Progenitor cell of endocrine pancreas (in vitro differentiated cells): Measurements from ENCODE around the gene SPO11. TPM values are rescaled to one million over a fixed set of nuclear protein-coding genes. Genes with fewer than 3 reads are reported as not detected.

Experiments used
- DNase-seq: peaks from one replicate; pipeline ENCODE4 v3.0.0; 2021; ENCODE audit warnings: low spot score; ENCODE audit not compliant: unreplicated experiment
- H3K27ac Mint-ChIP-seq: 2 replicates; pipeline ENCODE4 v1.8.0; 2021; ENCODE audit warnings: mild to moderate bottlenecking, moderate library complexity, mixed read lengths
- H3K27me3 Mint-ChIP-seq: 2 replicates; pipeline ENCODE4 v1.8.0; 2021; ENCODE audit warnings: mixed read lengths
- H3K36me3 Mint-ChIP-seq: 2 replicates; pipeline ENCODE4 v1.8.0; 2022; ENCODE audit warnings: mixed read lengths; ENCODE audit not compliant: insufficient read depth
- H3K4me1 Mint-ChIP-seq: 2 replicates; pipeline ENCODE4 v1.8.0; 2021; ENCODE audit warnings: low read depth, mixed read lengths
- H3K4me3 Mint-ChIP-seq: 2 replicates; pipeline ENCODE4 v1.8.0; 2021; ENCODE audit warnings: low read depth, mild to moderate bottlenecking, moderate library complexity, mixed read lengths
- H3K9me3 Mint-ChIP-seq: 2 replicates; pipeline ENCODE4 v1.8.0; 2021; ENCODE audit warnings: low read depth, mixed read lengths
- total RNA-seq: library from RNA; stranded (reverse); gene quantifications from 2 replicates; pipeline ENCODE4 v1.2.1, GENCODE V29; 2021
- TF ChIP-seq, protein P1 (sequence below): fragments of 200-600 bp; sonication (generic); IDR thresholded peaks from one replicate; pipeline ENCODE4 v1.5.0; 2021; ENCODE audit warnings: antibody characterized with exemption, mild to moderate bottlenecking; ENCODE audit not compliant: unreplicated experiment

The SPO11 gene
- total RNA-seq, 1 donor from 2014 or later: not detected

DNA sequence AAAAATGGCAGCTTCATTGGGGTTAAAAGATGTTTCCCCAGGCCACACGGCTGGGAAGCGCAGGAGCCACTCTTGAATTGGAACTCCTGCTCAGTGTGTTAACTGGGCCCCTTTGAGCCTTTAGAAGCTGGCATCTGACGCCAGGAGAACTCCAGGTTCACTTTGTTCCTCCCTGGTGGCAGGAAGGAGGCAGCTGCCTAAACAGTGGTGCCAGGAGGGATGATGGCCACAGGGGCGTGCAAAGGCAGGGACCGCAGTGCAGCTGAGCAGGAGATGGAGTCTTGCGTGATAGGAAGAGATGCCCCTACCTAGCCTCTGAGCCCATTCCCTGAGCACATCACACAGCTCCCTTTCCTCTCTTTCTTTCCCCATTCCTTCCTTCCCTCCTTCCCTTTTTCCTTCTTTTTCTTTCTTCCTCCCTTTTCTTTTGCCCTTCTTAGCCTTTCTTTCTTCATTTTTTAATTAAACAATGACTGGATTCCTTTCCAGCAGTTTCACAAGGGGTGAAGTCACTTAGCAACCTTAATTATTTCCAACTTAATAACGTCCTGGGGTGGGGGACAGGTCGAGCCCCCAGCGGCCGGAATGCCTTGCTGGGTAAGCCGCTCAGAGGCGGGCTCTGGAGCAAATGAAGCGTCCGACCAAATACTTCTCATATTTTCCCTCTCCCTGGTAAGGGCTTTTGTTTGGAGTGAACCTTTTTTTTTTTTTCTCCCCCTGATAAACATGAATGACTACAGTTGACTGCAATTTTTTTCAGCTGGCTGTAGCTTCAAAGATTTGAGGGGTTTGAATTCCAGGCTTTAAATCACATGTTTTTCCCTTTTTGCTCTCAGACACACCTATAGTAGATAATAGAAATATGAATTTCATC is 42.4 kb upstream of the SPO11 start:
- TF ChIP-seq, protein P1, sequence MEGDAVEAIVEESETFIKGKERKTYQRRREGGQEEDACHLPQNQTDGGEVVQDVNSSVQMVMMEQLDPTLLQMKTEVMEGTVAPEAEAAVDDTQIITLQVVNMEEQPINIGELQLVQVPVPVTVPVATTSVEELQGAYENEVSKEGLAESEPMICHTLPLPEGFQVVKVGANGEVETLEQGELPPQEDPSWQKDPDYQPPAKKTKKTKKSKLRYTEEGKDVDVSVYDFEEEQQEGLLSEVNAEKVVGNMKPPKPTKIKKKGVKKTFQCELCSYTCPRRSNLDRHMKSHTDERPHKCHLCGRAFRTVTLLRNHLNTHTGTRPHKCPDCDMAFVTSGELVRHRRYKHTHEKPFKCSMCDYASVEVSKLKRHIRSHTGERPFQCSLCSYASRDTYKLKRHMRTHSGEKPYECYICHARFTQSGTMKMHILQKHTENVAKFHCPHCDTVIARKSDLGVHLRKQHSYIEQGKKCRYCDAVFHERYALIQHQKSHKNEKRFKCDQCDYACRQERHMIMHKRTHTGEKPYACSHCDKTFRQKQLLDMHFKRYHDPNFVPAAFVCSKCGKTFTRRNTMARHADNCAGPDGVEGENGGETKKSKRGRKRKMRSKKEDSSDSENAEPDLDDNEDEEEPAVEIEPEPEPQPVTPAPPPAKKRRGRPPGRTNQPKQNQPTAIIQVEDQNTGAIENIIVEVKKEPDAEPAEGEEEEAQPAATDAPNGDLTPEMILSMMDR: peak; percentile 14
- Mint-ChIP-seq H3K27me3 (peaks cover 39% of the 10 kb centered on the region), H3K4me3 (peak overlapping the region; percentile 15), H3K36me3 (no peaks in the 10 kb centered on the region), H3K4me1 (peaks cover 30% of the 10 kb centered on the region), H3K9me3 (no peaks in the 10 kb centered on the region), H3K27ac (peak overlapping the region; percentile 90)
- no peak for DNase-seq

DNA sequence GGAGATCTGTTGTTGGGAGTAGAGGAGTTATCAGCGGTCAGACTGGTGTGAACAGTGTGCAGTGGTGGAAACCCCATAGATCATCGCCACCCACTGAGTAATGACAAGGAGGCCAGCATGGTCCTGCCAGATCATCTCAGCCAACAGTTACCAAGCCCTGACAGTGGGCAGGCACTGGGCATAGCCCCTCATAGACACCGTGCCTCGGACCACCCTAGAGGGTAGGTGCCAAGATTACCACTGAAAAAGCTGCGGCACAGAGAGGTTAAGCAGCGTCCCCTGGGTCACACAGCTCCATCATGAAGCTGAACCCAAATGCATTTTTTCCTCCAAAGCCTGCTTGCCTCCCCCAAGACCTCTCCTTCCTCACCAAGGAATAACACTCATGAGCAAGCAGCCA is 41.7 kb upstream of the SPO11 start:
- H3K27ac Mint-ChIP-seq: peak overlapping the region; percentile 90
- no peak for DNase-seq
- H3K4me3 Mint-ChIP-seq: no peak overlapping the region
- no peaks in the 10 kb centered on the region for H3K9me3 Mint-ChIP-seq
- H3K27me3 Mint-ChIP-seq: peaks cover 37% of the 10 kb centered on the region
- peaks cover 26% of the 10 kb centered on the region for H3K4me1 Mint-ChIP-seq
- TF ChIP-seq, protein P1: no peak
- no peaks in the 10 kb centered on the region for H3K36me3 Mint-ChIP-seq

DNA sequence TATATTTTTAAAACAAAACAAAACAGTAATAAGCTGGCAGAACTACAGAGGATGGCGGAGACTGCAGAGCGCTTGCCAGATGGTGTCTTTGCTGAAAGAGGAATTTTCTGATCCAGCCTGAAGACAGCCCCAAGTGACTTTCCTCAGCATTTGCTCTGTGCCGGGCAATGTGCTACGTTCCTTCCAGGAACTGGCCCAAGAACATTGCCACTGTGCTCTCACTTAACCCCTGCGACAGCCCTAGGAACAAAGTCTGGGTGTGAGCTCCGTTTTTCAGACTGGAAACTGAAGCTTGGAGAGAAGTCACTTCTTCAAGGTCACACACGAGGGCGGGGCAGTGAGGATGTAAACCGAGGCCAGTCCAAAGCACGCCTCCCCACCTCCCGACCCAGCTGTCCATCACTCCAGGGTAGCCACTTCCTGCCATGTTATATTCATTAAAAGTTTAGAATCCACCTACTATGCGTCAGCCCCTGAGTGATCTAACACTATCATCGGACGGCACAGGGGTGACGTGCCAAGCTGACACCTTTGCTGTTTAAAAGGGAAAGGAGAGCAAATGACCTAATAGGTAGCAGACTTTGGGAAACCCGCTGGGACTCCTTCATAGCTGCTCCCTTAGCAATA is 40.8 kb upstream of the SPO11 start:
- TF ChIP-seq, protein P1: no peak
- no peak for DNase-seq
- H3K27ac Mint-ChIP-seq: no peak overlapping the region
- peaks cover 23% of the 10 kb centered on the region for H3K4me1 Mint-ChIP-seq
- H3K36me3 Mint-ChIP-seq: no peaks in the 10 kb centered on the region
- no peaks in the 10 kb centered on the region for H3K9me3 Mint-ChIP-seq
- peaks cover 39% of the 10 kb centered on the region for H3K27me3 Mint-ChIP-seq
- H3K4me3 Mint-ChIP-seq: no peak overlapping the region

DNA sequence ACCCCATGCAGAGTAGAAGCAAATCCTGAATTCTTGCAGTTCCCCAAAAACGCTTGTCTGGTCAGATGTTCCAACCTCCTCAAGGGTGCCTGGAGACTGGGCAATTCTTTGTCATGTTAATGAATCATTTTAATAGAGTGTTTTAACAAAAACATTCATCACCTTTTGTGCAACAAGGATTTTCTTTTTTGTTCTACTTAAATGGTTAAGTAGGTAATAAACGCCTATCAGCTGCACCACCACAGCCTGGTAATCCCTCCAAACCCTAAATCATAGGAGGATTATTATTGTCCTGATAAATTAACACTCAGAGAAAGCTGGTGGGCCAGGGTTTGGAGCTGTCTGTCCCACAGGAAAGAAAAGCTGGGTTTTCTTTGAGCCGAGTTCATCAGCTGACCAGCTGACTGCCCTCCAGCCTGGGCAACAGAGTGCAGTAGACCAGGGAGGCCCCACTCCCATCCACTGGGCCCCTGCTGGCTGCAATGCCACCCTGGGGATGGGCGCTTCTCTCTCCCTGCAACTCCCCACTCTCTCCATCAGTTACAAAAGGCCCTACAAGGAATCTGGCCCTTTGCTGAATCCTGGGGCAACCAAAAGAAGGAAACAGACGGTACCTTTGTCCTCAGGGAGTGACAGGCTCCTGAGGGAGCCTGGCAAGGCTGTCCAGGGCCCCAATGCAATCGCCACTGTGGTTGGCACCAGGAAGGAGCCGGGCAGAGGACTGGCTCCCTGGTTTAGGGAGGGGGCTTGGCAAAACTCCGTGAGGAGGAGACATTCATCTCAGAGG is 40.0 kb upstream of the SPO11 start:
- no peak for DNase-seq
- H3K4me3 Mint-ChIP-seq: no peak overlapping the region
- H3K9me3 Mint-ChIP-seq: no peaks in the 10 kb centered on the region
- H3K4me1 Mint-ChIP-seq: peaks cover 25% of the 10 kb centered on the region
- H3K27me3 Mint-ChIP-seq: peaks cover 36% of the 10 kb centered on the region
- H3K36me3 Mint-ChIP-seq: no peaks in the 10 kb centered on the region
- H3K27ac Mint-ChIP-seq: no peak overlapping the region
- TF ChIP-seq, protein P1: no peak

DNA sequence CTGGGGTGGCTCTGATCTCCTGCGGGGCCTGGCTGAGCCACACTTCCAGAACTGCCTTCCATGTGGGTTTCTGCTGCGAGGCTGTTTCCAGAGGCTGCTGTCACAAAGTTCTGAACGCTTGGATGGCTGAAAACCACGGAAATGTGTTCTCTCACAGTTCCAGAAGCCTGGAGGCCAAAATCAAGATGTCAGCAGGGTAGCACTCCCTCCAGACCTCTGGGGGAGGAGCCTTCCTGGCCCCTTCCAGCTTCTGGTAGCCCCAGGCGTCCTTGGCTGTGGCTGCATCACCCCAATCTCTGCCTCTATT is 39.5 kb upstream of the SPO11 start:
- Mint-ChIP-seq H3K27ac (no peak overlapping the region), H3K9me3 (no peaks in the 10 kb centered on the region), H3K4me3 (no peak overlapping the region), H3K4me1 (peaks cover 29% of the 10 kb centered on the region), H3K36me3 (no peaks in the 10 kb centered on the region), H3K27me3 (peaks cover 36% of the 10 kb centered on the region)
- DNase-seq: no peak
- TF ChIP-seq, protein P1: no peak
